GM18868 (cell line): ENCODE data around the gene CACNA1D.
"Not testable (repeated sequence)": the region's sequence is repeated elsewhere in the genome, so short reads cannot be mapped to it uniquely, and the experiment has no call there.

Experiments
- ATAC-seq: cut with Tn5 transposase; IDR thresholded peaks from one replicate; pipeline ENCODE4 v1.9.1; 2021; ENCODE audit warnings: mild to moderate bottlenecking, moderate library complexity; ENCODE audit not compliant: unreplicated experiment

The CACNA1D gene

DNA sequence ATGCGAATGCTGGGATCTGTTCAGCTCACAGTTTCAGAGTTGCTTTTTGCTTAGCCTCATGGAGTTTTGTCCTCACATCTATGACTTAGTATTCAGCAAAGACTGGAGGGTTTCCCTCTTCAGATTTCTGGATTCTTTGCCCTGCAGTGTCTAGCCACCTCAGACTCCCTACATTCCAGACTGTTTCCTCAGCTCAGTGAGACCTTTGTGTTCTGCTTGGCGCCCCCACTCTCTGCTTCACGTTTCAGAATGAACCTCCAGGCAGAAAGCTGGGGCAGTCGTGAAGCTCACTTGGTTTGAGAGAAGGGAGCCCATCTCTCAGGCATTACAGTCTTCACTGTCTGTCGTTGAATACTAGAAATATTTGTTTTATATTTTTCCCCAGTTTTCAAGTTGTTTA, 118.1 kb downstream of the CACNA1D start:
- ATAC-seq, result no peak

DNA sequence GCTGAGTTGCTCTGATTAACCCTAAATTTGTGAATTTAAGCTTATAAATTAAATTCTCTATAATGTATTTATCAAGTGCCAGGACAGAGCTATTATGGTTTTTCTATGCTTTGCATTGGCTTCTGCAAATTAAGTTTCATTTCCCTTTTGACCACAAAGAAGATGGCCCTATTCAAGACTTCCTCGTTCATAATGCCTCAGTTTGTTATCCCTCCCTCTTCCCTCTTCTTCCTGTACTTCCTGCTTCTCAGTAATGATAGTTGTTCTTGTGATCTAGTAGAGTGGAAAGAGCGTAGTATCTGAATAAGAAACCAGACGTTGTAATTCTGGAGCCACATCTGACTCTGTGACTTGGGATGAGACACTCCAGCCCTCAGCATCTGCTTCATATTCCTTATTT, 118.7 kb downstream of the CACNA1D start:
- no peak for ATAC-seq

- no peak for ATAC-seq
These were observed 119.9 kb downstream of the CACNA1D start for GRCh38 chr3:53614307-53614706.

- ATAC-seq, result no peak
These were observed 121.9 kb downstream of the CACNA1D start for GRCh38 chr3:53616321-53616720.

- ATAC-seq, result no peak
These were observed 122.8 kb downstream of the CACNA1D start for GRCh38 chr3:53616971-53617892.

DNA sequence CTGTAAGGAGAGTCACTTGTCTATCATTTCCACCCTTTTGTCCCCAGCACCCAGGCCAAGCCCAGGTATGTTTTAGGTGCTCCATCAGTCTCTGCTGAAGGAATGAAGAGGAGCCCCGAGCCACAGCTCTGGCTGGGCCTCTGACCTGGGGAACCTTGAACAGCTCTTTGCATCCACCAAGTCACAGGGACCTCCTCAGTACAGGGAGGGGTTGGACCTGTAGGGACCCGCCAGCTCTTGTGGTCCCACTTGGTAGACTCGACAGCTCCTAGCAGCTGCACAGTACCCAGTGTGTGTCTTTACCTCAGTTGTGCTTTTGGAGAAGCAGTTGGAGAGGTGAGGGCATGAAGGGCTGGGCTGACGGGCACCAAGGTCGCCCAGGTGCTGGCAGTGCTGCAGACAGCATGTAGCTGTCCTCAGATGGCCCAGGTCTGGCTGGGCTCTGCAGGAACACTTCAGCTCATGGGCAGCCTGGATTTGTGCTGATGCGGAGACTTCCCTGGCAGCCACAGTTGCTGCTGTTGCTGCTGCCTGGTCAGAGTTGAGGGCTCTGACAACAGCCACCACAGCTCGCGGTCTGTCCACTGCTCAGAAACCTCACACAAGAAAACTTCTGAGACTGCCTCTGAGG, 123.6 kb downstream of the CACNA1D start:
- no peak for ATAC-seq

- ATAC-seq, result no peak
These were observed 124.1 kb downstream of the CACNA1D start for GRCh38 chr3:53618524-53618906.

DNA sequence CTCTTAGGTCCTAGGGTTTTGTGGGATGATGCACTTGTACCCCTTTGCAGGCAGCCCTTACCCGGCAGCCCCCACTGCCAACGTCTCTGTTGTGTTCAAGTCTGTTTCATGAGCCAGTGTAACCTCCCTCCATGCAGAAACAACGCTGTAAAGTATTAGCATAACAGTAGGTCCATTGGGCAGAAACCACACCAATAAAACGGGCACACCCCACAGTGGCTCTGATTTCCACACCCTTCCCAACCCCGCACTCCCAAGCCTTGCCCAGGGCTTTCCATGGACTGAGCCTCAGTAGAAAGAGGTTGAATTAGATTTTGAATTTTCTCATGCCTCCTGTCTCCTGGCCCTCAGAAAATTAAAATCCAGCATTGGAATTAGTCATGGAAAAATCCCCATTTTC, 124.5 kb downstream of the CACNA1D start:
- no peak for ATAC-seq

GRCh38 chr3:53624061-53624857, 129.8 kb downstream of the CACNA1D start:
- no peak for ATAC-seq

DNA sequence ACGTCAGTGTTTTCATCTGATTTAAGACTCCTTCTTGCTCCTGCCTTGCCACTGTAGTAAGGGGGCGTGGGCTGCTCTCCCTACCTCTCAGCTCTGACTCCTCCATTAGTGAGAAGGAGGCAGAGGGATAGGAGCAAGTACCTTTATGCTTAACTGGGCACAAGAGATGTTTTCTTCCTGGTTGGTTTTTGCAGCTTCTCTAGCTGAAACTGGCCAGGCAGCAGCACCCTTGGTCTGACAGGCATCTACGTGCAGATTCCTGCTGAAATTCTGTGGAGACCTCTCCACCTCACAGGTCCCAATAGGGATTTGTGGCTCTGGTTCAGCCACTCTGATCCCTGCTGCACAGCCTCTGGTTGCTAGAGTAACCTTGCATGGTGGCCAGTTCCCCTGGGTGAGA, 132.5 kb downstream of the CACNA1D start:
- ATAC-seq, result no peak

- no peak for ATAC-seq
These were observed 134.4 kb downstream of the CACNA1D start for GRCh38 chr3:53628536-53629401.

GRCh38 chr3:53629402-53629723, 135.0 kb downstream of the CACNA1D start:
- ATAC-seq, result no peak

GRCh38 chr3:53630547-53630946, 136.1 kb downstream of the CACNA1D start:
- no peak for ATAC-seq

- ATAC-seq, result no peak
These were observed 138.9 kb downstream of the CACNA1D start for GRCh38 chr3:53633197-53633787.

- no peak for ATAC-seq
These were observed 140.6 kb downstream of the CACNA1D start for GRCh38 chr3:53635041-53635440.

DNA sequence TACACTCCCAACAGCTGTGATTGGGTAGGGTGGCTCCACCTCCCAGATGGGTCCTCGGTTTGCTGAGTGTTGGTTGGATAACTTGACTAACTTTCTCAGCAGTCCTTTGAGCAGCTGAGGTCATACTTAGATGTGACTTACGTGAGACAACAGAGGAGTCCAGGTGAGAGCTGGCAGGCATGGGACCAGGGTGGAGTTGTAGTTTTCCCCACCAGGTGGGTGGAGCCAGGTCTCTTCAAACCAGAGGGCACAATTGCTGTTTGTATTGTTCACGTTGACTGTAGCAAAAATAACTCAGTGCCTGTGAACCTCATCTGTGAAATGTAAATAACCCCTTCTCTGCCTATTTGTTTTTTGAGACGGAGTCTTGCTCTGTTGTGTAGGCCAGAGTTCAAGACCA, 144.4 kb downstream of the CACNA1D start:
- ATAC-seq, result not testable (repeated sequence)

DNA sequence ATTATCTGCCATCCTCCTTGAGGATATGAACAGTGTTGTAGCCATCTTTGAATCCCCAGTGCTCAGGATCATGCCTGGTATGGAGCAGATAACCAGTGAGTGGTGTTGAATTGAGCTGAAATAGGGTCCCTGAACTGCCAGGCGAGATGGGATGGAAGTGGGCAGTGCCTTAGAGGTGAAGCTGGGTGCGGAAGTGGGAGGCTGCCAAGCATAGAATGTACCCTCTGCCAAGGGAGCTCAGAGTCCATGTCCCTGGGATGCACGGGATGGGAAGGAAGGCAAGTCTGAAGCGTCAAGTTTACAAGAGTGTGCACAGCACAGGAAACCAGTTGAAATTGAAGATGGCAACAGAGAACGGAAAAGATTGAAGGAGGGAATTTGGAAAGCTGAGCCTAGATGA, 147.0 kb downstream of the CACNA1D start:
- no peak for ATAC-seq

DNA sequence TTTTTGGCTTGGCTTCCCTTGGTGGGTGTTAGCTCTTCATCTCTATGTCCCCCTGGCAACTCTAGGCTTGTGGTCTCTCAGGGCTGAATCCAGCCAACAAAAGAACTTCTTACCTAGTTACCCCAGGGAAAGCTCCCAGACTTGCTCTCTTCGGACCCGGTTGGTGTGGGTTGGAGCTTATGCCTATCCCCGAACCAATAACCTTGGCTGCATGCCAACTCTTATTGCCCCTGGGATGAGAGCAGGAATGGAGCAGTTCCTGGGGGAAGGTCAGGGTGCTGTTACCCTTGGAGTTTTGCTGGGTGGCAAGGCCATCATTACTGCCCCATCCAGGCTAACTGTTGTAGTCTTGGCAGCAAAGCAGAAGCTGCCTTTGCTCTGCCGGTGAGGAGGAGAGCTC, 147.8 kb downstream of the CACNA1D start:
- ATAC-seq, result no peak

DNA sequence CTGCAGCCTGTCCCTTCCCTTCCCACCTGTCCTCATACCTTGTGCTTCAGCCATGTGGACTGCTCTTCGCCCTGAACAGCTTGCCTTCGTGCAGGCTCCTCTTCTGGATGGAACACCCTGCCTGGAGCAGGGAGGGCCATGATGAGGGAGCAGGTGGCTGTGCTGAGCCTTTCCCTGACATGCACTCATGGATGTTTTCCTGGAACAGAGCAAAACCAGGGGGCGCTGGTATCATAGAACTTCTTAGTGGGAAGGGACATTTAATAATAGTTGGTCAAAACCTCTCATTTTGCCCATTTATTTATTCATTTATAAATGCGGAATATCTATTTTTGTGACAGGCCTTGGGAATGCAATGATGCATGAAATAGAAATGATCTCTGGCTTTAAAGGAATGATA, 149.3 kb downstream of the CACNA1D start:
- ATAC-seq, result no peak

DNA sequence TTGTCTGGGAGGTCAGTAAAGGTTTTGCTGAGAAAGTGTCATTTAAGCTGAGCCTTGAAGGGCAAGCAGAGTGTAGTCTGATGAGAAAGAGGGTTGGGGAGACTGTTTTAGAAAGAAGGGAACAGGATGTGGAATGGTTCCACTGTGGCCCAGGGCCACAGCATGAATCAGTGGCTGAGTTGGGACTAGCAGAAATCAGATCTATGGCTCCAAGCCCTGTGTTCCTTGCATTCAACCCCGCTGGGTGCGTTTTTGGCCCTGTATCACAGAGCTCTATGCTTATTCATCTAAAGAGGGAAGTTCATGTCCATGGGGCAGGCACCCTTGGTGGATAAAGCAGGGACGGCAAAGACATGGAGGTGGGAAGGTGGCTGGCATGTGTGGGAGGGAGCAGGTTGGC, 151.3 kb downstream of the CACNA1D start:
- no peak for ATAC-seq
